MV-4-11 (cell line): ENCODE measurements around the gene NADSYN1.
A peak's percentile ranks its signal among the peaks of the same experiment; 100 is the strongest.

ENCODE experiments used
- DNase-seq: peaks from one replicate; lab custom pipeline; 2025; lab: John Stamatoyannopoulos, UW

NADSYN1 gene

DNA sequence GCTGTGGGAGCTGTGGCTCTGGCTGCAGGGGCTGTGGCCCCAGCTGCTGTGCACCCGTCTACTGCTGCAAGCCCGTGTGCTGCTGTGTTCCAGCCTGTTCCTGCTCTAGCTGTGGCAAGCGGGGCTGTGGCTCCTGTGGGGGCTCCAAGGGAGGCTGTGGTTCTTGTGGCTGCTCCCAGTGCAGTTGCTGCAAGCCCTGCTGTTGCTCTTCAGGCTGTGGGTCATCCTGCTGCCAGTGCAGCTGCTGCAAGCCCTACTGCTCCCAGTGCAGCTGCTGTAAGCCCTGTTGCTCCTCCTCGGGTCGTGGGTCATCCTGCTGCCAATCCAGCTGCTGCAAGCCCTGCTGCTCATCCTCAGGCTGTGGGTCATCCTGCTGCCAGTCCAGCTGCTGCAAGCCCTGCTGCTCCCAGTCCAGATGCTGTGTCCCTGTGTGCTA, 95.7 kb downstream of the NADSYN1 start:
- peak; percentile 70 for DNase-seq
